Effector CD8-positive, alpha-beta T cell (primary cell): ENCODE data around the gene EFCAB8.
A peak's percentile ranks its signal among the peaks of the same experiment; 100 is the strongest.
"Not testable (repeated sequence)": the region's sequence is repeated elsewhere in the genome, so short reads cannot be mapped to it uniquely, and the experiment has no call there.

ENCODE experiments used
- DNase-seq: peaks from one replicate; lab custom pipeline; 2025; lab: John Stamatoyannopoulos, UW

Gene EFCAB8

GRCh38 chr20:32888636-32889035, 29.9 kb downstream of the EFCAB8 start:
- DNase-seq: no peak

DNA sequence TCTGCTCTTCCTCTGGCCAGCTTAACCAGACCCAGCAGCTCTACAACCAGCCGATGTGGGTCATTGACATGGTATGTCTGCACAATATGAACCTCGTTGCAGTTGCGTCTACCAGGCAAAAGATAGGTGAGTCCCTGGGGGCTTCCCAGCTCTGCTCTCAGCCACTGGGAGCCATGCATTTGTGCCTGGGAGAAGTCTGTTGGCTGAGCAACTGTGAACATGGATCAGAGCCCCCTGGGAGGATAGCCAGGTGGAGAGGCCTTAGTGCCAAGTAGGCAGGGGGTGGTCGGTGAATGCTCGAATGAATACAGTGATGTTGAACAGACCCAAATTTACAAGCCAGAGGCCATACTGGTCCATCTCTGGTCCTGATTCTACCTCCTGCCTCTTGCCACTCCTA, 30.6 kb downstream of the EFCAB8 start:
- DNase-seq: no peak

- DNase-seq: no peak
Observed at GRCh38 chr20:32891491-32891890, 32.8 kb downstream of the EFCAB8 start.

GRCh38 chr20:32891926-32892660, 33.4 kb downstream of the EFCAB8 start:
- no peak for DNase-seq

DNA sequence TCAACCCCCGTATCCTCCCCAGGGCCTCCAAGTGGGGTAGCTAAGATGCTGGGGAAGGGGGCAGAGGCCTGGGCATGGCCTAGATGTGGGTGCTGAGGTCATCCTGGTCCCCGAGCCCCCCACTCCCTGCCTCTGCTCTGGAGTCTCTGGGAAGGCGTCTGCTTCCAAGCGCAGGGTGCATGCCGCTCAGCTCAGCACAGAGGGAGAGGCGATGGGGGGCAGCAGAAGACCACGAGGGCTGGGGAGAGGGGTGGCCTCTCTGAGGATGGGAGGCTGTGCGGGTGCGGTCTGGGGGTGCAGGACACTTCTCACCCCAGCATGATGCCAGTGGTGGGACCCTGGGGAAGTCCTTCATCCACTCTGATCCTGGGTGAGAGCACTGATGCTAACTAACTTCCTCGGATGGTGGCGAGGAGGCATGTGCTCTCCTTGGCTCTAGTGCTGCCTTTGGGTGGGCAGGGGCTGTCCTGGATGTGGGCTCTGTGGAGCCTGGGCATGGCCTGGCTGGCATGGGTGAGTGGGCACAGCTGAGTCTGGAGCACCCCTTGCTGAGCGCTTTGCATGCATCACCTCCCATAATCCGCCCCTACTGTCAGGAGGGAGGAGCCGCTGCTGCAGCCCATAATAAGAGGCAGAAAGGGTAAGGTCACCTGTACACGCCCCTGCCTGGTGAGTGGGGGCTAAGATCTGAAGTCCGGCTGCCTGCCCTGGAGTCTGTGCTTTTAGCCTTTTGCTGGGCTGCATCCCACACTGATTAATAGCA, 34.7 kb downstream of the EFCAB8 start:
- no peak for DNase-seq

GRCh38 chr20:32894026-32894483, 35.3 kb downstream of the EFCAB8 start:
- DNase-seq: no peak

GRCh38 chr20:32894711-32895355, 36.1 kb downstream of the EFCAB8 start:
- DNase-seq: no peak

GRCh38 chr20:32896521-32897280, 38.0 kb downstream of the EFCAB8 start:
- DNase-seq: no peak

GRCh38 chr20:32898729-32899128, 40.0 kb downstream of the EFCAB8 start:
- no peak for DNase-seq

- peak; percentile 46 for DNase-seq
Observed at GRCh38 chr20:32902456-32903420, 44.0 kb downstream of the EFCAB8 start.

DNA sequence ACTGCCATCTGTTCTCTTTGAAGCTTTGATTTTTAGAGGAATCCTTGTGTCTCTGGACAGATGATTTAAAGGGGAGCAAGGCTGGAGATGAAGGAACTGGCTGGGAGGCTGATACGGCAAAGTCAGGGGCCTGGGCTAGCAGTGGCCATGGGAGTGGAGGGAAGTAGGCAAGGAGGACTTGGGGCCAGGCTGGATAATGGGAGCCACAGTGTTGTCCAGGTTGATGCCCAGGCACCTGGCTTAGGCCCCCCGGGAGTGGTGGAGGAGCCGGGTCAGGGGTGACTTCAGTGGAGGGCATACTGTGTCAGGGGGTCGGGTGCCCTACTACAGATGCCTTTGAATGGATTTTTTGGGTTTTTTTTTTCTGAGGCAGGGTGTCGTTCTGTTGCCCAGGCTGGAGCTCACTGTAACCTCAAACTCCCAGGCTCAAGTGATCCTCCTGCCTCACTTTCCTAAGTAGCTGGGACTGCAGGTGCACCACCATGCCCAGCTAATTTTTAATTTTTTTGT, 45.0 kb downstream of the EFCAB8 start:
- DNase-seq: no peak

GRCh38 chr20:32904678-32905077, 46.0 kb downstream of the EFCAB8 start:
- not testable (repeated sequence) for DNase-seq

- no peak for DNase-seq
Observed at GRCh38 chr20:32906200-32906599, 47.5 kb downstream of the EFCAB8 start.

DNA sequence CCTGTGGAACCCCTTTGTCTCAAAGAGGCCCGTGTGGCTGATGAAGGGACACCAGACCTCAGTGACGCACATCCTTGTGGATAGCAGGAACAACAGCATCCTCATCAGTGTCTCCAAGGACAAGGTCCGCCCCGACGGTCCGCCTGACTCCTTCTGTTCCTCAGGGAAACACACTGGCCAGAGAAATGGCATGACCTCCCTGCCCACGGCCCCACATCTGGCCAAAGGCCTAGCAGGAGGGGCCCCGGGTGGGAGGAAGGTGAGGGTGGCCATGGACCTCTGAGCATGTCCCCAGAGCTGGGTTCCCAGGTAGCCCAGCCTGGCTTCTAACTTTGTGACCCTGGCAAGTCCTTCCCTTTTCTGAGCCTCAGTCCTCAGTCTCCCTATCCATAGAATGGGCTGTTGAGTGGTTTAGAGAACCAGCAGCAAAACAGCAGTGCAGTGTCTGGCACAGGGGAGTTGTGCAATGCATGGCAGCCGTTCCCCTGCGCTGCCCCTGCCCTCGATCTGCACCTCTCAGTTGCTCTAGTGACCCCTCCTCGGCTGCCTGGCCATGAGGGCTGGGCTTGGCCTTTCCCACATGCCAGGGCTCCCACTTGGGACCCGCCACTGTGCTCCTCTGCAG, 48.3 kb downstream of the EFCAB8 start:
- no peak for DNase-seq

- DNase-seq: no peak
Observed at GRCh38 chr20:32907886-32908285, 49.2 kb downstream of the EFCAB8 start.

GRCh38 chr20:32908334-32909292, 49.9 kb downstream of the EFCAB8 start:
- DNase-seq: no peak

- DNase-seq: no peak
Observed at GRCh38 chr20:32909451-32909850, 50.7 kb downstream of the EFCAB8 start.

DNA sequence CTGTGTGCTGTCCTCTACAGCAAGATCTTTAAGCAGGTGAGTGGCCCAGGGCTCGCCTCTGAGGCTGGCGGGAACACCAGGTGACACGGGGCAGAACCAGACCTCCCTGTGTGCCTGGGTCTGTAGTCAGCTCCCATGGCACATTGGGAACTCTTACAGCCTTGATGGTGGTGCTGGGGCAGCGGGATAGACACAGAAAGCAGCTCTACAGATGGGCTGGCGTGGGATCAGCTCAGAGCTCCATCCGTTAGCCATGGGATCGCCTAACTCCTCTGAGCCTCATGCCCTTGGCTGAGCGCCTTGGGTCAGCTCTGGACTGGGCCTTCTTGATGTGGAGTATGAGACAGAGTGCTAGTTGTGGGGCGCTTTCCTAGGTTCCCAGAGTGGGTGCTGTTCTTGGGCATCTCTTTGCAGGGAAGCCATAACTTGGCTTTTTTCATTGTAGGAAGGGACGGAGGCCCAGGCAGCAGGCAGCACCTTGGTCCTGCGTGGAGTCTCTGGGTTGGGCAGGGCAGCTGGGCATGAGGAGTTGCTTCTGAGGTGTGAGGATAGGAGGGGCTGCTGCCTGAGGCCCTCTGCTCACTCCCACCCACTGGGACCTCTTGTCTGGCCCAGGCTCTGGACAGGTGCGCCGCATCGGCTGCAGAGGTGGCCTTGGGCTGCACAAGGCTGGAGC, 51.3 kb downstream of the EFCAB8 start:
- no peak for DNase-seq
